LNCAP (cell line): Measurements from ENCODE around the gene RBKS.

Experiments used
- CTCF ChIP-seq: fragments of 450-650 bp; IDR thresholded peaks from 2 replicates; pipeline ENCODE4 v1.5.1; 2017; ENCODE audit warnings: mild to moderate bottlenecking

The RBKS gene

GRCh38 chr2:27737676-27738348, 152.4 kb downstream of the RBKS start:
- TF ChIP-seq CTCF, result no peak

GRCh38 chr2:27736890-27737204, 153.3 kb downstream of the RBKS start:
- no peak for TF ChIP-seq CTCF

- TF ChIP-seq CTCF, result no peak
Observed at GRCh38 chr2:27736031-27736889, 153.9 kb downstream of the RBKS start.

- no peak for TF ChIP-seq CTCF
Observed at GRCh38 chr2:27735263-27735904, 154.8 kb downstream of the RBKS start.

- TF ChIP-seq CTCF, result no peak
Observed at GRCh38 chr2:27734305-27734704, 155.9 kb downstream of the RBKS start.
